Neutrophil (primary cell): ENCODE results near the gene TNNT3.

Source experiments
- H3K27ac ChIP-seq: fragments of 200-600 bp; sonication (generic); 2 replicates; pipeline ENCODE4 v1.5.1; 2016; ENCODE audit warnings: mild to moderate bottlenecking, moderate library complexity
- H3K27me3 ChIP-seq: fragments of 200-600 bp; sonication (generic); 2 replicates; pipeline ENCODE4 v1.6.0; 2016; ENCODE audit warnings: mild to moderate bottlenecking
- H3K36me3 ChIP-seq: fragments of 200-600 bp; sonication (generic); 2 replicates; pipeline ENCODE4 v1.5.1; 2017
- H3K4me1 ChIP-seq, 2 experiments: fragments of 200-600 bp in 1 of 2; sonication (generic) in 1 of 2; 1 replicate in 1 of 2; 2 replicates in 1 of 2; pipeline versions ENCODE4 v1.5.1 to v1.6.1; 2013 to 2016; ENCODE audit warnings: low read depth in 1 of 2, low read length in 1 of 2, mild to moderate bottlenecking in 1 of 2, moderate library complexity in 1 of 2; ENCODE audit not compliant: control insufficient read depth in 1 of 2, insufficient read depth in 1 of 2
- H3K4me3 ChIP-seq, 2 experiments: fragments of 200-600 bp in 1 of 2; sonication (generic) in 1 of 2; 1 replicate in 1 of 2; 2 replicates in 1 of 2; pipeline ENCODE4 v1.5.1; 2013 to 2016; ENCODE audit warnings: low read depth in 1 of 2, low read length in 1 of 2, mild to moderate bottlenecking in 1 of 2, moderate library complexity in 1 of 2
- H3K9me3 ChIP-seq: fragments of 200-600 bp; sonication (generic); 2 replicates; pipeline ENCODE4 v1.5.1; 2016
- TF ChIP-seq, protein P1 (sequence below): fragments of 200-600 bp; sonication (generic); IDR thresholded peaks from 2 replicates; pipeline ENCODE4 v1.5.1; 2016; ENCODE audit warnings: antibody characterized with exemption

Gene TNNT3

DNA sequence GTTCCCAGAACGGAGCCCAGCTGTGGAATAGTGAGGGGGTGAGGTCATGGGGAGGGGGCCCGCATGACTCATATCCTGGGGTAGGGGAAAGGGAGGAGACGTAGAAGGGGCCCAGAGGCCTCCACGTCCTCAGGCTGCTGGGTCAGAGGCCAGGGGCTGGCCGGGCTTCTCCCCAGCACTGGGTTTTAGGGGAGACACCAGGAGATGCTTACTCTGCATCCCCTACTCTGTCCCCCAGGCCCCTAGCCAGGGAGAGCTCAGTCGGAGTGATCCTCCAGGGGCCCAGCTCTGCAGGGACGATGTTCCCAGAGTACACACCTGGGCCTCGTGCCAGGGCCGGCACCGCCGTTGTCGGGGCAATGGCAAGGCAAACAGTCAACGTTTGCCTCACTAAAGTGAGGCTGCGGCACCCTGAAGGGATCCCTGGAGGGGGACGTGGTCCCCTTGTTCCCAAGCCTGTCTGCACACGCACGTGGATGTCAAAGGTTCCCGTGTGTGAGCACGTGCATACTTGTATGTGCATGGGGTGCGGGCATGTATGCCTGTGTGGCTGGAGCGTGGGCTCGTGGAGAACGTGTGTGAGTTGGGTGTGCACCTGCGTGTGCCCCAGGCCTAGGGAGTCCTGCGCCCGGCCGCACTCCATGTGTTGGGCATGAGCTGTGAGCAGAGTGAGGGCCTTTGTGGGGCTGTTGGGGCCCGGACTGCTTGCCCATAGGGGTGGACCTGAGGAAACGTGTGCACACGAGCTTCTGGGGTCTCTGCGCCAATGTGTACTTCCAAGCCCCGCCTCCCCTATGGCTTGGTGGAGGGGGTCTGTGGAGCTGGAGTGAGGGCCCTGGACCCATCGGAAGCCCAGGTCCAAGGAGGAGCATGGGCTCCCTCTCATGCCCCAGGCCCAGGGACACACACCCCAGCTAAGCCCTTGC is 42.0 kb upstream of the TNNT3 start:
- Histone ChIP-seq H3K36me3 (peaks cover 88% of the 10 kb centered on the region), H3K9me3 (no peaks in the 10 kb centered on the region), H3K4me3 (no peak overlapping the region), H3K27ac (no peak overlapping the region), H3K27me3 (no peaks in the 10 kb centered on the region), H3K4me1 (peaks cover 45 to 93% of the 10 kb centered on the region in 2 experiments)
- TF ChIP-seq, protein P1, sequence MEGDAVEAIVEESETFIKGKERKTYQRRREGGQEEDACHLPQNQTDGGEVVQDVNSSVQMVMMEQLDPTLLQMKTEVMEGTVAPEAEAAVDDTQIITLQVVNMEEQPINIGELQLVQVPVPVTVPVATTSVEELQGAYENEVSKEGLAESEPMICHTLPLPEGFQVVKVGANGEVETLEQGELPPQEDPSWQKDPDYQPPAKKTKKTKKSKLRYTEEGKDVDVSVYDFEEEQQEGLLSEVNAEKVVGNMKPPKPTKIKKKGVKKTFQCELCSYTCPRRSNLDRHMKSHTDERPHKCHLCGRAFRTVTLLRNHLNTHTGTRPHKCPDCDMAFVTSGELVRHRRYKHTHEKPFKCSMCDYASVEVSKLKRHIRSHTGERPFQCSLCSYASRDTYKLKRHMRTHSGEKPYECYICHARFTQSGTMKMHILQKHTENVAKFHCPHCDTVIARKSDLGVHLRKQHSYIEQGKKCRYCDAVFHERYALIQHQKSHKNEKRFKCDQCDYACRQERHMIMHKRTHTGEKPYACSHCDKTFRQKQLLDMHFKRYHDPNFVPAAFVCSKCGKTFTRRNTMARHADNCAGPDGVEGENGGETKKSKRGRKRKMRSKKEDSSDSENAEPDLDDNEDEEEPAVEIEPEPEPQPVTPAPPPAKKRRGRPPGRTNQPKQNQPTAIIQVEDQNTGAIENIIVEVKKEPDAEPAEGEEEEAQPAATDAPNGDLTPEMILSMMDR: no peak

- TF ChIP-seq, protein P1: no peak
- Histone ChIP-seq H3K27ac (peak overlapping the region; percentile 23), H3K4me1 (peaks cover 45 to 85% of the 10 kb centered on the region in 2 experiments)
Measured at GRCh38 chr11:1878137-1879031, 41.1 kb upstream of the TNNT3 start.

DNA sequence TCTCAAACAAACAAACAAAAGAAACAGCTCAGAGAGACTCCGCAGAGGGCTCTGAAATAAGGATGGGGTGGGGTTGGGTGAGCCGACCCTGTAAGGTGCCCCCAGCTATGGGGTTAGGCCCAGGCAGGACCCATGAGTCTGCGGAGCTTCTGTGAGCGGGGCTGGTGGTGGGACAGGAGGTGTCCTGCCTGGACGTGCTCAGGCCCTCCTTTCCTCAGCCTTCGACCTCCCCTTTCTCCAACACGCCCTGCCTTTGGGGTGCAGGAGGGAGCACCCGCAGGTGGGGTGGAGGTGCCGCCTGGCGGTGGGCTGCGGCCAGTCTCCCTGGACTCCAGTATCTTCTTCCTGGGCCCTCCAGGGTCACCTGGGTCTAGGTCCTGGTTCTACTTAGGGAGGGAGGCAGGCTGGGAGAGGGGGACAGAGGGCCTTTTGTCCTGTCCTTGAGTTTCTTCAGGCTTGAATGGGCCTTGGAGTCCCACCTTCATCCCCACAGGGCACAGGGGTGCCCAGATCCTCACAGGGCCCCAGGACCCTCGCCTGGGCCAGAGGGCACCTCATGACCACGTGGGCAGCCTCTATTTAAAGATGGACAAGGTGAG is 40.1 kb upstream of the TNNT3 start:
- peaks cover 98% of the 10 kb centered on the region for H3K36me3 ChIP-seq
- H3K9me3 ChIP-seq: no peaks in the 10 kb centered on the region
- H3K4me1 ChIP-seq: peaks cover 45 to 80% of the 10 kb centered on the region in 2 experiments
- H3K27ac ChIP-seq: peak overlapping the region; percentile 64
- TF ChIP-seq, protein P1: no peak
- H3K4me3 ChIP-seq: no peak overlapping the region
- H3K27me3 ChIP-seq: no peaks in the 10 kb centered on the region

More at GRCh38 chr11:1878137-1879031, 41.1 kb upstream of the TNNT3 start:
- no peaks in the 10 kb centered on the region for H3K9me3 ChIP-seq
- H3K36me3 ChIP-seq: peaks cover 90% of the 10 kb centered on the region
- no peaks in the 10 kb centered on the region for H3K27me3 ChIP-seq
- no peak overlapping the region for H3K4me3 ChIP-seq

GRCh38 chr11:1879941-1880720 is 39.4 kb upstream of the TNNT3 start:
- Histone ChIP-seq H3K27ac (peak overlapping the region; percentile 64), H3K9me3 (no peaks in the 10 kb centered on the region), H3K4me1 (peaks cover 45 to 73% of the 10 kb centered on the region in 2 experiments), H3K4me3 (no peak overlapping the region), H3K36me3 (peaks cover 98% of the 10 kb centered on the region), H3K27me3 (no peaks in the 10 kb centered on the region)
- TF ChIP-seq, protein P1: no peak
